Epithelial cell of prostate (primary cell): ENCODE data around the gene ACTRT3.
"Not testable (repeated sequence)": the region's sequence is repeated elsewhere in the genome, so short reads cannot be mapped to it uniquely, and the experiment has no call there.

Source experiments
- DNase-seq: peaks from one replicate; pipeline ENCODE4 v3.0.0-alpha.2; 2011; ENCODE audit warnings: low read depth, low spot score
- H3K27ac ChIP-seq: fragments of 450-650 bp; 2 replicates; pipeline ENCODE4 v1.5.1; 2017; ENCODE audit warnings: mild to moderate bottlenecking

ACTRT3 gene

GRCh38 chr3:169772897-169773816, 3.8 kb upstream of the ACTRT3 start, which contains the start of gene MYNN:
Gene MYNN (plus strand): TSS chr3:169773396. CDS start chr3:169774296, 900 bp downstream.
- no peak for DNase-seq
- peak within 1 kb of the TSS; percentile 97 for H3K27ac ChIP-seq

DNA sequence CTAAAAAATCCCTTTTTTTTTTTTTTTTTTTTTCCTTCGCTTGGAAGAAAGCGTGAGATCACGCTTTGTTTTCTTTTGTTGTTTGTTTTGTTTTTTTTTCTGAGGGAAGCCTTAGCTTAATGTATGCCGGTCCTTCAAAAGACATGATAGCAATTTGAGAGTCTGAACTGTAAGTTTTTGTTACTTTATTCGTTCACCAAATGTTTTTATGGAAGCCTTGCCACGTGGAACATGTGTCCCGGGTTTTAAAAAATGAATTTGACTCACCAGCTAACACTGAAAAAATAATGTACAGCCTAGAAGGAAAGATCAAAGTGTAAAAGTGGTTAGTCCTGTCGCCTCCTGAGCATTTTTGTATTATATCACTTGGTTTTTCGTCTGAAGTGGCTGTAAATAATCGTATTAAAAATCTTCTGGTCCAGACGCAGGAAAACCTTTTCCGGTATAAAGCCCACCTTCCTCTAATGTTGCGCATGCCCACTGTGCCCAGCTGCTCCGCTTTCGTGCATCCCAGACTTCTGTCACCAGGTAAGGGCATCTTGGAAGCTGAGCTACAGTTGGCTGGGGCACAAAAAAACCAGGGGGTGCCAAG, 3.0 kb upstream of the ACTRT3 start:
- H3K27ac ChIP-seq: peak overlapping the region; percentile 97
- DNase-seq: no peak

DNA sequence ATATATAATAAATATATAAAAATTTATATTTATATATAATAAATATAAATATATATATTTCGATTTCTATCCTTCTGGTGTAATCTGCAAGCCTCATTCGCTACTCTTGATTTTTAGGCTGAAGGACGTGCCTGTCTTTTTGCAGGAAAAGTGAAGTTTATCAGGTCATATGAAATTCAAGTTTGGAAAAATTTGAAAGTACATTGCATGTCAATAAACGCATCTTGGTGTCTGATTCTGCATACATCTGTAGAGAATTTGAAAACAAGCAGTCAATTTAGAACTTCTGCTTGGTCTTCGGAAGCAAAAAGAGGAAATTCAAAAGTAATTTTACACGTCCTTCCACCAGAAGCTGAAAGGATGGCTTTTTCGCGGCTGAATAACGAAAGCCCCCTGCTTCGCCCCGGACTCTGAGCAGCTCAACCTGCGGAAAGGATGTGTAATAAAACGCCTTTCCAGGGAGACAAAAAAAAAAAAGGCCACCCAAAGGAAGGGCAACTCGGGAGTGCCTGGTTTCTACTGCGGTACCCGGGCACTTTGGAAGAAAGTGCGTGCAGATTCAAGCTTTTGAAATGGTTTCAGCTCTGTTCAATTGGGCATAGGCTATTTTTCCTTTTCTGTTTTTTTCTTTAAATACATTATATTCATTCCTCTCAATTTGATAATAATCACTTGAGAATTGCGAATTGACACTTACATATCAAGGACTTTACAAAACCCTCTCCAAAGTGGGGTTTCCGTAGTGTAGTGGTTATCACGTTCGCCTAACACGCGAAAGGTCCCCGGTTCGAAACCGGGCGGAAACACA, 2.3 kb upstream of the ACTRT3 start:
- no peak for DNase-seq

GRCh38 chr3:169764882-169765612, 4.3 kb downstream of the ACTRT3 start, which contains the start of gene TERC:
Gene TERC (minus strand): TSS chr3:169765060.
- peak within 1 kb of the TSS; percentile 91 for H3K27ac ChIP-seq
- DNase-seq: no peak

More for the DNA sequence above, 2.3 kb upstream of the ACTRT3 start:
- peak overlapping the region; percentile 97 for H3K27ac ChIP-seq

GRCh38 chr3:169764312-169764881, 5.0 kb downstream of the ACTRT3 start:
- peak overlapping the region; percentile 91 for H3K27ac ChIP-seq
- DNase-seq: no peak

- H3K27ac ChIP-seq: peak overlapping the region; percentile 90
- no peak for DNase-seq
Observed at GRCh38 chr3:169760479-169760878, 8.9 kb downstream of the ACTRT3 start.

- DNase-seq: peak; percentile 74
- peak overlapping the region; percentile 90 for H3K27ac ChIP-seq
Observed at GRCh38 chr3:169759256-169759655, 10.1 kb downstream of the ACTRT3 start.

DNA sequence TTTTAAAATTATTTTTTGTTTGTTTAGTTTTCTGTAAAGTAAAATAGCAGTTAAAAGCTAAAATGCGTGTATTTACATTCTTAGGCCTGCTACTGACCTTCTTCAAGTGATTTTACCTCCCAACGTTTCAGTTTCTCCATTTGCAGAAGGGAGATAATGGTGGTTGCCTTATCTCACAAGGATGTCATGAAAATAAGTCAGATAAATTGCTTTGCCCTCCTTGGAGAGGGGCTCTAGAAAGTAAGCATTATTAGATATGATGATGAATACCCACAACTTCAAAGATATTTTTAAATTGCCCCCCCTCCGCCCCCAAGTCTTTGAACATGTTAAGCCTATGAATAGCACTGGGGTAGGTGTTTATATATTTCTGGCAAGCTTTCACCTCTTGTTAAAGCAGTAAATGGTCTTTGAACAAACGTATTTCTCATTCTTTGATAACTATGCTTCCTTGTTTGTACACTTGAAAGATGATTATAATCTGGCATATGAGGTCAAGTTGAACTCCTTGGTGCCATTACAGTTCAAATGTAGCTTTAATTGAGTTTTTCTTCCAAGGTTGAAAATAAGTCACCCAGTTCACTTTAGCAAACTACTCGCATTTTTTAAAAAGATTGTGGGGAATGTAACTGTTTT, 10.9 kb downstream of the ACTRT3 start:
- no peak for DNase-seq
- peak overlapping the region; percentile 90 for H3K27ac ChIP-seq

DNA sequence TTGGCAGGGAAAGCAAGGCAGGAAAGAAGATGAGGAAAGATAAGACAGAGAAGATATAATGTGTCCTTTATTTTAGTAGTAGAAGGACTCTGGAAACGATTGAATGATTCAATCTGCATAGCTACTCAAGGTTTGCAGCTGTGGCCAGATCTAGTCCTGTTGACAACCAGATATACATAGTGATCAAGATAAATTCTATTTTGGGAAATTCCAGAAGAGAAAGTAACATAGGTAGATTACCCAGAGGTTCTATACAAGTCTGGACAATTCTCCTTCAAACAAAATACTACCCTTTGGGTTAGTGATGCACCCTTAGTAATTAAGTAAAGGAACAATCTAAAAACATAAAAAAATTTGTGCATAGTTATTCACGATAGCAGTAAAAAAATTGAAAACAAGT, 13.9 kb downstream of the ACTRT3 start:
- DNase-seq: no peak
- peak overlapping the region; percentile 56 for H3K27ac ChIP-seq

DNA sequence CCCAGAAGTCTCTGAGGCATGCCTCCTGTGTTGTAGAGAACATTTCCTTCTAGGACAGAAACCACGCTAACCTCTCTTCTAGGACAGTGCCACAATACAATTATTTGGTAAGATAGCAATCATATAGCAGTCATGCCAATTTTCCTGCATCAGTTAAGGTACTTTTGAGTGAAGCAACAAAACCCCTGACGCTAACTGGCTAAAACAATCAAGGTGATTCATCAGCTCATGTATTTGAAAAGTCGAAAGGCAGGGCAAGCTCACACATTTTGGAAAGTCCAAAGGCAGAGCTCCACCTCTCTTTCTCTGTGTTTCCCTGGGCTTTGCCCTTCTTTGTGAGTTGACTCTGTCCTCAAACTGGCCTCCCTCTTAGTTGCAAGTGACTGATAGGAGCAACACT, 14.7 kb downstream of the ACTRT3 start:
- DNase-seq: no peak
- H3K27ac ChIP-seq: peak overlapping the region; percentile 56

- no peak for DNase-seq
Observed at GRCh38 chr3:169751875-169752274, 17.5 kb downstream of the ACTRT3 start.

GRCh38 chr3:169750665-169751064, 18.7 kb downstream of the ACTRT3 start:
- DNase-seq: no peak
- no peak overlapping the region for H3K27ac ChIP-seq

More at GRCh38 chr3:169751875-169752274, 17.5 kb downstream of the ACTRT3 start:
- H3K27ac ChIP-seq: no peak overlapping the region

DNA sequence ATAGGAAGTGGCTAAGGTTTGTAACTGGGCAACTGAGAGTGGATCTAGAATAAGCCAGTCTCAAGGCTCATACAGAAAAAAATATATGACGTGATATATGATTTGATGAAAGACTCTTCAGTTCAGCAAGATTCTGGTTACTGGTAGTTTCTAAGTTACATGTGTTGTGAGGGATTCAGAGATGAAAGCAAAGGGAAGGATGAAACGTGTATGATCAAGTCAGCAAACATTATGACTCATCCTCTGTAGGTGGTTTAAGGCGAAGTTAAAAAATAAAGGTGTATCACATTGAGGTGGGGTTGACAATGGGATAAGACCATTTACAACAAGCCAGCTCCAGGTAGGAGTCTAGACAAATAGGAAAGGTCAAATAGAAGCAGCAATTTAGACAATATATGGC, 20.7 kb downstream of the ACTRT3 start:
- peak overlapping the region; percentile 7 for H3K27ac ChIP-seq
- no peak for DNase-seq

- no peak for DNase-seq
- no peak overlapping the region for H3K27ac ChIP-seq
Observed at GRCh38 chr3:169746924-169747323, 22.4 kb downstream of the ACTRT3 start.

GRCh38 chr3:169744366-169745054, 24.9 kb downstream of the ACTRT3 start:
- no peak overlapping the region for H3K27ac ChIP-seq
- DNase-seq: no peak

GRCh38 chr3:169739067-169739466, 30.3 kb downstream of the ACTRT3 start:
- DNase-seq: no peak
- no peak overlapping the region for H3K27ac ChIP-seq

- not testable (repeated sequence) for H3K27ac ChIP-seq, DNase-seq
Observed at GRCh38 chr3:169731857-169732256, 37.5 kb downstream of the ACTRT3 start.

GRCh38 chr3:169722724-169723123, 46.6 kb downstream of the ACTRT3 start:
- H3K27ac ChIP-seq: no peak overlapping the region
- no peak for DNase-seq
